HG02571 (cell line): ENCODE results near the gene MAN1A1.

ENCODE experiments used
- ATAC-seq: cut with Tn5 transposase; IDR thresholded peaks from one replicate; pipeline ENCODE4 v1.9.1; 2021; ENCODE audit warnings: mild to moderate bottlenecking, moderate library complexity; ENCODE audit not compliant: unreplicated experiment

Gene MAN1A1

GRCh38 chr6:119205911-119206618 lies 143.5 kb downstream of the MAN1A1 start:
- peak; percentile 75 for ATAC-seq

GRCh38 chr6:119204719-119205118 lies 144.8 kb downstream of the MAN1A1 start:
- ATAC-seq = no peak

GRCh38 chr6:119201480-119201879 lies 148.1 kb downstream of the MAN1A1 start:
- ATAC-seq = no peak

GRCh38 chr6:119200512-119201175 lies 148.9 kb downstream of the MAN1A1 start:
- no peak for ATAC-seq

- ATAC-seq = no peak
These were observed 152.3 kb downstream of the MAN1A1 start for GRCh38 chr6:119197271-119197670.

- no peak for ATAC-seq
These were observed 152.8 kb downstream of the MAN1A1 start for GRCh38 chr6:119196715-119197114.

- no peak for ATAC-seq
These were observed 153.7 kb downstream of the MAN1A1 start for GRCh38 chr6:119195848-119196247.

GRCh38 chr6:119195204-119195603 lies 154.4 kb downstream of the MAN1A1 start:
- no peak for ATAC-seq

- no peak for ATAC-seq
These were observed 155.9 kb downstream of the MAN1A1 start for GRCh38 chr6:119193707-119194106.

- no peak for ATAC-seq
These were observed 157.4 kb downstream of the MAN1A1 start for GRCh38 chr6:119192200-119192599.

GRCh38 chr6:119190176-119190575 lies 159.4 kb downstream of the MAN1A1 start:
- ATAC-seq = no peak

- ATAC-seq = no peak
These were observed 160.1 kb downstream of the MAN1A1 start for GRCh38 chr6:119189498-119189897.

- no peak for ATAC-seq
These were observed 162.0 kb downstream of the MAN1A1 start for GRCh38 chr6:119187596-119187995.

GRCh38 chr6:119186490-119186889 lies 163.1 kb downstream of the MAN1A1 start:
- no peak for ATAC-seq

GRCh38 chr6:119184008-119184648 lies 165.4 kb downstream of the MAN1A1 start:
- no peak for ATAC-seq

GRCh38 chr6:119183457-119183856 lies 166.1 kb downstream of the MAN1A1 start:
- ATAC-seq = no peak

- ATAC-seq = no peak
These were observed 166.7 kb downstream of the MAN1A1 start for GRCh38 chr6:119182875-119183274.

- ATAC-seq = no peak
These were observed 167.3 kb downstream of the MAN1A1 start for GRCh38 chr6:119182216-119182803.

GRCh38 chr6:119181046-119181445 lies 168.5 kb downstream of the MAN1A1 start:
- ATAC-seq = no peak

GRCh38 chr6:119179842-119180241 lies 169.7 kb downstream of the MAN1A1 start:
- no peak for ATAC-seq

GRCh38 chr6:119179062-119179461 lies 170.5 kb downstream of the MAN1A1 start:
- ATAC-seq = no peak

- no peak for ATAC-seq
These were observed 173.1 kb downstream of the MAN1A1 start for GRCh38 chr6:119176445-119176844.
